ENCODE measurements around the gene PLCB1.

The PLCB1 gene

GRCh38 chr20:8798505-8798904, 666.4 kb downstream of the PLCB1 start:
- Histone ChIP-seq H3K36me3 (ENCODE audit: control insufficient read depth in 2 of 2, insufficient read depth in 2 of 2, low read length in 2 of 2) (no peaks in the 10 kb centered on the region), H3K4me1 (ENCODE audit: control insufficient read depth in 2 of 2, insufficient read depth in 2 of 2, low read length in 2 of 2) (no peaks in the 10 kb centered on the region), H3K27ac (ENCODE audit: low read depth in 2 of 2, low read length in 2 of 2) (no peak overlapping the region), H3K9ac (ENCODE audit: low read depth in 1 of 2, low read length in 2 of 2) (no peak overlapping the region), H3K4me3 (ENCODE audit: low read length in 2 of 2) (no peak overlapping the region), H3K27me3 (ENCODE audit: control insufficient read depth in 2 of 2, insufficient read depth in 2 of 2, low read length in 2 of 2) (no peaks in the 10 kb centered on the region), H3K9me3 (ENCODE audit: control insufficient read depth in 2 of 2, low read length in 2 of 2) (no peaks in the 10 kb centered on the region)

DNA sequence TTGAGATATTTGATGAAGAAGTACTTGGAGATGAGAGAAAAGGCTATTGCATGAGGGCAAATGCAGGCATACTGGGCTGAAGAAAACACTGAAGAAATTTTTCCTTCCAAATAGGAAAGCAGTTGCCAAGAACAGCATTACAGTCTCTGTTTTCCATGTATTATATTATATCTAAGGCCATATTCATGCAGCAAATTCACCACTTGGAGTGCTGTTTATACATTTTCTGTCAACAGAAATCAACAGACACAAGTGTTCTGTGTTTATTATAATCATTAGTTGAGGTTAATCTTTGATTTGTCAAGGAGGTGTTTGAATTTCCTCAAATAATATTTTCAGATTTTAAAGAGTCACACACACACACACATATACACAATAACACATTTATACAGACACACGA, 668.0 kb downstream of the PLCB1 start:
- H3K27me3 ChIP-seq (ENCODE audit: control insufficient read depth in 2 of 2, insufficient read depth in 2 of 2, low read length in 2 of 2), result no peaks in the 10 kb centered on the region
- no peaks in the 10 kb centered on the region for H3K9me3 ChIP-seq (ENCODE audit: control insufficient read depth in 2 of 2, low read length in 2 of 2)
- no peak overlapping the region for H3K4me3 ChIP-seq (ENCODE audit: low read length in 2 of 2)
- no peak overlapping the region for H3K27ac ChIP-seq (ENCODE audit: low read depth in 2 of 2, low read length in 2 of 2)
- no peak overlapping the region for H3K9ac ChIP-seq (ENCODE audit: low read depth in 1 of 2, low read length in 2 of 2)
- no peaks in the 10 kb centered on the region for H3K4me1 ChIP-seq (ENCODE audit: control insufficient read depth in 2 of 2, insufficient read depth in 2 of 2, low read length in 2 of 2)
- H3K36me3 ChIP-seq (ENCODE audit: control insufficient read depth in 2 of 2, insufficient read depth in 2 of 2, low read length in 2 of 2), result no peaks in the 10 kb centered on the region

GRCh38 chr20:8801686-8802085, 669.6 kb downstream of the PLCB1 start:
- Histone ChIP-seq H3K9ac (ENCODE audit: low read depth in 1 of 2, low read length in 2 of 2) (no peak overlapping the region), H3K9me3 (ENCODE audit: control insufficient read depth in 2 of 2, low read length in 2 of 2) (no peaks in the 10 kb centered on the region), H3K36me3 (ENCODE audit: control insufficient read depth in 2 of 2, insufficient read depth in 2 of 2, low read length in 2 of 2) (no peaks in the 10 kb centered on the region), H3K27ac (ENCODE audit: low read depth in 2 of 2, low read length in 2 of 2) (no peak overlapping the region), H3K4me1 (ENCODE audit: control insufficient read depth in 2 of 2, insufficient read depth in 2 of 2, low read length in 2 of 2) (no peaks in the 10 kb centered on the region), H3K4me3 (ENCODE audit: low read length in 2 of 2) (no peak overlapping the region), H3K27me3 (ENCODE audit: control insufficient read depth in 2 of 2, insufficient read depth in 2 of 2, low read length in 2 of 2) (no peaks in the 10 kb centered on the region)

DNA sequence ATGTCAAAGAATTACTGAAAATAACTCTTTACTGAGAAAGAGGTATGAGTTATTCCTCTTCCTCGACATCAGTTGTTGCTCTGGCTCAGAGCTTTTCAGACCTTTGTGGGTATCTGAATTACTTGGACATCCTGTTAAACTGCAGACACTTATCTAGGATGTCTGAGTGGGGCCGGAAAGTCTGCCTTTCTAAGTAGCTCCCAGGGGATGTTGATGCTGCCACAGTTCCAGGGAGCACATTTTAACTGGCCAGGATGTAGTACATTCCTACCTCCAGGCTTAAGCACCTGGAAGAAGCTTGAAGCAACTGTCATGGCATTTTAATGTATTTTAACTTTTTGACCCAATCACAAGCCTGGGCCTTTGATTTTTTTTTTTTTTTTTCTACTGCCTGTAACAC, 671.0 kb downstream of the PLCB1 start:
- Histone ChIP-seq H3K9ac (ENCODE audit: low read depth in 1 of 2, low read length in 2 of 2) (no peak overlapping the region), H3K4me3 (ENCODE audit: low read length in 2 of 2) (no peak overlapping the region), H3K27me3 (ENCODE audit: control insufficient read depth in 2 of 2, insufficient read depth in 2 of 2, low read length in 2 of 2) (no peaks in the 10 kb centered on the region), H3K9me3 (ENCODE audit: control insufficient read depth in 2 of 2, low read length in 2 of 2) (no peaks in the 10 kb centered on the region), H3K4me1 (ENCODE audit: control insufficient read depth in 2 of 2, insufficient read depth in 2 of 2, low read length in 2 of 2) (no peaks in the 10 kb centered on the region), H3K36me3 (ENCODE audit: control insufficient read depth in 2 of 2, insufficient read depth in 2 of 2, low read length in 2 of 2) (no peaks in the 10 kb centered on the region), H3K27ac (ENCODE audit: low read depth in 2 of 2, low read length in 2 of 2) (no peak overlapping the region)

DNA sequence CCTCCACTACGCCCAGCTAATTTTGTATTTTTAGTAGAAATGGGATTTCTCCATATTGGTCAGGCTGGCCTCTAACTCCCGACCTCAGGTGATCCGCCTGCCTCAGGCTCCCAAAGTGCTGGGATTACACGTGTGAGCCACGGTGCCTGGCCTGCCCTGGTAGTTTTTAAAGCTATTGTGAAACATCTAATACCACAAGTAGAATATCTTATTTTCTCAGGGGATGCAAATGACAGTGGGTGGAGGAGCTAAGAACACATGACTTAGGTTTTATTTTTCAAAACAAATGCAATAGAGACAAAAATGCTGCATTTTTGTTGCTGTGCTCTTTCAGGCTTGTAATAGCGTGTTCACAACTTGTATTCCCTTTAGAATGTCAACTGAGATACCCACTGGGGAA, 671.9 kb downstream of the PLCB1 start:
- Histone ChIP-seq H3K9me3 (ENCODE audit: control insufficient read depth in 2 of 2, low read length in 2 of 2) (no peaks in the 10 kb centered on the region), H3K36me3 (ENCODE audit: control insufficient read depth in 2 of 2, insufficient read depth in 2 of 2, low read length in 2 of 2) (no peaks in the 10 kb centered on the region), H3K4me3 (ENCODE audit: low read length in 2 of 2) (no peak overlapping the region), H3K4me1 (ENCODE audit: control insufficient read depth in 2 of 2, insufficient read depth in 2 of 2, low read length in 2 of 2) (no peaks in the 10 kb centered on the region), H3K9ac (ENCODE audit: low read depth in 1 of 2, low read length in 2 of 2) (no peak overlapping the region), H3K27me3 (ENCODE audit: control insufficient read depth in 2 of 2, insufficient read depth in 2 of 2, low read length in 2 of 2) (no peaks in the 10 kb centered on the region), H3K27ac (ENCODE audit: low read depth in 2 of 2, low read length in 2 of 2) (no peak overlapping the region)

GRCh38 chr20:8805737-8806442, 673.8 kb downstream of the PLCB1 start:
- H3K27ac ChIP-seq (ENCODE audit: low read depth in 2 of 2, low read length in 2 of 2), result no peak overlapping the region
- no peaks in the 10 kb centered on the region for H3K9me3 ChIP-seq (ENCODE audit: control insufficient read depth in 2 of 2, low read length in 2 of 2)
- no peaks in the 10 kb centered on the region for H3K36me3 ChIP-seq (ENCODE audit: control insufficient read depth in 2 of 2, insufficient read depth in 2 of 2, low read length in 2 of 2)
- no peaks in the 10 kb centered on the region for H3K27me3 ChIP-seq (ENCODE audit: control insufficient read depth in 2 of 2, insufficient read depth in 2 of 2, low read length in 2 of 2)
- H3K4me1 ChIP-seq (ENCODE audit: control insufficient read depth in 2 of 2, insufficient read depth in 2 of 2, low read length in 2 of 2), result no peaks in the 10 kb centered on the region
- no peak overlapping the region for H3K4me3 ChIP-seq (ENCODE audit: low read length in 2 of 2)
- no peak overlapping the region for H3K9ac ChIP-seq (ENCODE audit: low read depth in 1 of 2, low read length in 2 of 2)

- Histone ChIP-seq H3K36me3 (ENCODE audit: control insufficient read depth in 2 of 2, insufficient read depth in 2 of 2, low read length in 2 of 2) (no peaks in the 10 kb centered on the region), H3K4me1 (ENCODE audit: control insufficient read depth in 2 of 2, insufficient read depth in 2 of 2, low read length in 2 of 2) (no peaks in the 10 kb centered on the region), H3K4me3 (ENCODE audit: low read length in 2 of 2) (no peak overlapping the region), H3K27me3 (ENCODE audit: control insufficient read depth in 2 of 2, insufficient read depth in 2 of 2, low read length in 2 of 2) (no peaks in the 10 kb centered on the region), H3K9me3 (ENCODE audit: control insufficient read depth in 2 of 2, low read length in 2 of 2) (no peaks in the 10 kb centered on the region), H3K9ac (ENCODE audit: low read depth in 1 of 2, low read length in 2 of 2) (no peak overlapping the region), H3K27ac (ENCODE audit: low read depth in 2 of 2, low read length in 2 of 2) (no peak overlapping the region)
Measured at GRCh38 chr20:8807480-8808201, 675.6 kb downstream of the PLCB1 start.

DNA sequence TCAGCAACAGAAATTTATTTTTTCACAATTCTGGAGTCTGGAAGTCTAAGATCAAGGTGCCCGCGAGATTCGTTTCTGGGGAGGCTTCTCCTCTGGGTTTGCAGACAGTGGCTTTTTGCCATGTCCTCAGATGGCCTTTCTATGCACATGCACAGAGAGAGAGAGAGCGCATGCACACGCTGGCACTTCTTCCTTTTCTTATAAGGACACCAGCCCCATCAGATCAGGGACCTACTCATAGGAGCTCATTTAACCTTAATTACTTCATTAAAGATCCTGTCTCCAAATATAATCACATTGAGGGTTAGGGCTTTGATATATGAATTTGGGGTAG, 676.1 kb downstream of the PLCB1 start:
- Histone ChIP-seq H3K4me3 (ENCODE audit: low read length in 2 of 2) (no peak overlapping the region), H3K27me3 (ENCODE audit: control insufficient read depth in 2 of 2, insufficient read depth in 2 of 2, low read length in 2 of 2) (no peaks in the 10 kb centered on the region), H3K9me3 (ENCODE audit: control insufficient read depth in 2 of 2, low read length in 2 of 2) (no peaks in the 10 kb centered on the region), H3K9ac (ENCODE audit: low read depth in 1 of 2, low read length in 2 of 2) (no peak overlapping the region), H3K36me3 (ENCODE audit: control insufficient read depth in 2 of 2, insufficient read depth in 2 of 2, low read length in 2 of 2) (no peaks in the 10 kb centered on the region), H3K27ac (ENCODE audit: low read depth in 2 of 2, low read length in 2 of 2) (no peak overlapping the region), H3K4me1 (ENCODE audit: control insufficient read depth in 2 of 2, insufficient read depth in 2 of 2, low read length in 2 of 2) (no peaks in the 10 kb centered on the region)

DNA sequence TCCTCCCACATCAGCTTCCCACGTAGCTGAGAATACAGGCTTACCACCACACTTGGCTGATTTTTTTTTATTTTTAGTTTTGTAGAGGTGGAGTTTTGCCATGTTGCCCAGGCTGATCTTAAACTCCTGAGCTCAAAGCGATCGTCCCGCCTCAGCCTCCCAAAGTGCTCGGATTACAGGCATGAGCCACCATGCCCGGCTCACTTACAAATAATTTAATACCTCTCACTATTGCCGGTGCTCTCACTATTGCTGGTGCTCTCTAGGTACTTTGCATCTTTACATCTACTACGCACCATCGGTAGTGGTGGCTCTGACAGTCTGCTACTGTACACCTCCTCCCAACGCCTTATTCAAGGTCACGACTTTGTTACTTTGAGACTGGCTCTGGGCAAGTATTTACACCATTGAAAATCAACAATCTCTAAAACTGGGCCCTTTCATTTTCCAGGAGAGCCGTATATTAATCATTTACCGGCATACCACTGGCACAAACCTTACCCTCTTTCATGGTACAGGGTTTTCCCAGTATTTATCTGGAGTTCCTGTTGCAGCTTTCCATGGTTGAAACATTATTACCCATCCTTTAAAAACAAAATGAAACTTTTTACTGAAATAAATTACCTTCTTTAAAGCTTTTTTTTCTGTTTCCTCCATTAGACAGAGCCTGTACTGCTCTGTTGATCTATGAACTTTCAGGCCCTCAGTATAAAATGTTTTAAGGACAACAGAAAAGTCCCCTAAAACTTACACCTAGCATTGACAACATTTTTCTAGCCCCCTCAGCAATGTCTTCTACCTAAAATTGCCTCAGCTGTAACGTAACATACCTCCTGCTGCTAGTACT, 677.3 kb downstream of the PLCB1 start:
- no peak overlapping the region for H3K27ac ChIP-seq (ENCODE audit: low read depth in 2 of 2, low read length in 2 of 2)

More for the DNA sequence above, 677.3 kb downstream of the PLCB1 start:
- Histone ChIP-seq H3K27me3 (ENCODE audit: control insufficient read depth in 2 of 2, insufficient read depth in 2 of 2, low read length in 2 of 2) (no peaks in the 10 kb centered on the region), H3K9me3 (ENCODE audit: control insufficient read depth in 2 of 2, low read length in 2 of 2) (no peaks in the 10 kb centered on the region), H3K9ac (ENCODE audit: low read depth in 1 of 2, low read length in 2 of 2) (no peak overlapping the region), H3K36me3 (ENCODE audit: control insufficient read depth in 2 of 2, insufficient read depth in 2 of 2, low read length in 2 of 2) (no peaks in the 10 kb centered on the region), H3K4me1 (ENCODE audit: control insufficient read depth in 2 of 2, insufficient read depth in 2 of 2, low read length in 2 of 2) (no peaks in the 10 kb centered on the region), H3K4me3 (ENCODE audit: low read length in 2 of 2) (no peak overlapping the region)
